Natural killer cell (primary cell): Measurements from ENCODE around the gene C2orf81. TPM values are rescaled to one million over a fixed set of nuclear protein-coding genes. Genes with fewer than 3 reads are reported as not detected.
A peak's percentile ranks its signal among the peaks of the same experiment; 100 is the strongest.
"Not testable (repeated sequence)": the region's sequence is repeated elsewhere in the genome, so short reads cannot be mapped to it uniquely, and the experiment has no call there.

Source experiments
- ATAC-seq, 3 donors: fragments of 150-1000 bp in 2 of 3; fragments of 200-7000 bp in 1 of 3; cut with Tn5 transposase; 1 replicate in 1 of 3; 2 replicates in 2 of 3; pipeline ENCODE4 v1.10.0; 2021; ENCODE audit warnings: mild to moderate bottlenecking in 2 of 3, moderate library complexity in 2 of 3
- DNase-seq, 2 donors: peaks; one replicate each; pipeline versions ENCODE4 v3.0.0 to v3.0.0-alpha.2; 2013 to 2021; ENCODE audit warnings: mixed read lengths in 1 of 2
- H3K27ac ChIP-seq: one replicate; pipeline ENCODE4 v1.5.1; 2013; ENCODE audit warnings: mild to moderate bottlenecking, low read length
- H3K27me3 ChIP-seq: one replicate; pipeline ENCODE4 v1.6.1; 2013; ENCODE audit warnings: low read length; ENCODE audit not compliant: control insufficient read depth, insufficient read depth
- H3K36me3 ChIP-seq: one replicate; pipeline ENCODE4 v1.6.1; 2013; ENCODE audit warnings: low read length; ENCODE audit not compliant: control insufficient read depth, insufficient read depth
- H3K4me1 ChIP-seq: one replicate; pipeline ENCODE4 v1.6.1; 2013; ENCODE audit warnings: low read length; ENCODE audit not compliant: control insufficient read depth, insufficient read depth
- H3K4me3 ChIP-seq: one replicate; pipeline ENCODE4 v1.5.1; 2013; ENCODE audit warnings: low read length
- H3K9me3 ChIP-seq: one replicate; pipeline ENCODE4 v1.6.1; 2013; ENCODE audit warnings: low read length; ENCODE audit not compliant: control insufficient read depth, insufficient read depth
- H3K27ac Mint-ChIP-seq, 2 donors: one replicate each; pipeline ENCODE4 v1.8.0; 2022; ENCODE audit warnings: mild to moderate bottlenecking in 2 of 2, mixed read lengths in 2 of 2, moderate library complexity in 1 of 2
- H3K27me3 Mint-ChIP-seq, 2 donors: one replicate each; pipeline ENCODE4 v1.8.0; 2022; ENCODE audit warnings: low read depth in 2 of 2, mixed read lengths in 2 of 2
- H3K36me3 Mint-ChIP-seq: one replicate; pipeline ENCODE4 v1.8.0; 2022; ENCODE audit warnings: mixed read lengths
- H3K4me1 Mint-ChIP-seq, 2 donors: one replicate each; pipeline ENCODE4 v1.8.0; 2022; ENCODE audit warnings: mixed read lengths in 2 of 2
- H3K4me3 Mint-ChIP-seq: one replicate; pipeline ENCODE4 v1.8.0; 2022; ENCODE audit warnings: mild to moderate bottlenecking, moderate library complexity, mixed read lengths
- H3K9me3 Mint-ChIP-seq, 2 donors: one replicate each; pipeline ENCODE4 v1.8.0; 2022; ENCODE audit warnings: mixed read lengths in 2 of 2
- WGBS: methylation state at CpG from one replicate; pipeline ENCODE4 v1.1.7; 2013; ENCODE audit warnings: missing lambda C conversion rate; ENCODE audit not compliant: insufficient coverage; 5-methylcytosine and 5-hydroxymethylcytosine counted together
- intact Hi-C: fragments of 100-400 bp; cut with micrococcal nuclease; formaldehyde crosslinking; loops from one replicate; pipeline ENCODE4 v1.14.2; 2022
- total RNA-seq, 4 donors: library from RNA; stranded (reverse); fragments of 120-200 nt in 1 of 4; gene quantifications; one replicate each; pipeline versions ENCODE4 v1.2.3 to v1.2.4, GENCODE V29; 2013 to 2022
- TF ChIP-seq, protein P1 (sequence below): fragments of 200-600 bp; IDR thresholded peaks from one replicate; pipeline ENCODE4 v1.8.0; 2022; ENCODE audit warnings: antibody characterized with exemption

Gene C2orf81
- total RNA-seq, 3 donors from 2014 or later (not counting 1 experiment from before 2014, with no cell fraction given): 1.7 to 3.2 (median 1.7) TPM

DNA sequence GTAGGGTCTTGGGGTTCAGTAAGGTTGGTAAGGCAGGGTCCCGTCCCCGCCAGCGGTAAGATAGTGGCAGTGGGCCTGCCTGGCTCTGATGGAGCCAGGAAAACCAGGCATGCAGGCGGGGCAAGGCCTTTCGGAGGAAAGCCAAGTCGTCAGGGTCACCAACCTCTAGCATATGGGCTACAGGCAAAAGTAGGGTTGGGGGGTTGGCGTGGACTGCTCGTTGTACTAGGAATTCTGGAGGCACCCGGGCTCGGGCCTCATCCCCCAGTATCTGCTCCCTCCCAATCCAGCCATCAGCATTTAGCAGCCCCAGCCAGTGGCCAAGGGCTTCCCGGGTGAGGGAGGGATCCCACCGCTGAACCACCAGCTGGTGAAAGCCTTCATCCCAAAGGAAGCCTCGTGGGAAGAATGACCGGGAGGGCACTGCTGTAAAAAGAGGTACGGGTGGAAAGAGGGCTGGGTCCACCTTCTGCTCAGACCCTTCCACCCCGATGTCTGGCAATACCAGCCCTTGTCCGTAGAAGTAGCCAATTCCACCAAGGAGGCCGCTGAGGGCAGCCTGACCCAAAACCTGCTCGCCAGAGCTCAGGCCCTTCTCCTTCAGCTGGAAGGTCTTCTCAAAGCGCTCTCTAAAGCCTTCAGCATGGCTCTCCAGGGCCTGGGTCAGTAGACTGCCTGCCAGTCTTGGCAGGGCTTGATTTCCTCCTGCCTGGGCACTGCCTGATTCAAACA, 40.8 kb upstream of the C2orf81 start:
- Mint-ChIP-seq H3K27ac (peak overlapping the region in 1 of 2 donors; percentile 63), H3K36me3 (no peaks in the 10 kb centered on the region), H3K27me3 (no peaks in the 10 kb centered on the region), H3K4me3 (peak overlapping the region; percentile 58), H3K9me3 (no peaks in the 10 kb centered on the region), H3K4me1 (peaks cover 37 to 53% of the 10 kb centered on the region in 2 donors)
- TF ChIP-seq, protein P1, sequence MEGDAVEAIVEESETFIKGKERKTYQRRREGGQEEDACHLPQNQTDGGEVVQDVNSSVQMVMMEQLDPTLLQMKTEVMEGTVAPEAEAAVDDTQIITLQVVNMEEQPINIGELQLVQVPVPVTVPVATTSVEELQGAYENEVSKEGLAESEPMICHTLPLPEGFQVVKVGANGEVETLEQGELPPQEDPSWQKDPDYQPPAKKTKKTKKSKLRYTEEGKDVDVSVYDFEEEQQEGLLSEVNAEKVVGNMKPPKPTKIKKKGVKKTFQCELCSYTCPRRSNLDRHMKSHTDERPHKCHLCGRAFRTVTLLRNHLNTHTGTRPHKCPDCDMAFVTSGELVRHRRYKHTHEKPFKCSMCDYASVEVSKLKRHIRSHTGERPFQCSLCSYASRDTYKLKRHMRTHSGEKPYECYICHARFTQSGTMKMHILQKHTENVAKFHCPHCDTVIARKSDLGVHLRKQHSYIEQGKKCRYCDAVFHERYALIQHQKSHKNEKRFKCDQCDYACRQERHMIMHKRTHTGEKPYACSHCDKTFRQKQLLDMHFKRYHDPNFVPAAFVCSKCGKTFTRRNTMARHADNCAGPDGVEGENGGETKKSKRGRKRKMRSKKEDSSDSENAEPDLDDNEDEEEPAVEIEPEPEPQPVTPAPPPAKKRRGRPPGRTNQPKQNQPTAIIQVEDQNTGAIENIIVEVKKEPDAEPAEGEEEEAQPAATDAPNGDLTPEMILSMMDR: no peak
- 96% methylated on average over 20 of the region's 20 CpGs for WGBS
- peaks cover 31% of the 10 kb centered on the region for H3K4me1 ChIP-seq
- H3K9me3 ChIP-seq: no peaks in the 10 kb centered on the region
- no peak overlapping the region for H3K4me3 ChIP-seq
- H3K36me3 ChIP-seq: peaks cover 10% of the 10 kb centered on the region
- H3K27ac ChIP-seq: no peak overlapping the region
- no peak for DNase-seq
- ATAC-seq: no peak
- H3K27me3 ChIP-seq: no peaks in the 10 kb centered on the region
- intact Hi-C loops: no loop called here

DNA sequence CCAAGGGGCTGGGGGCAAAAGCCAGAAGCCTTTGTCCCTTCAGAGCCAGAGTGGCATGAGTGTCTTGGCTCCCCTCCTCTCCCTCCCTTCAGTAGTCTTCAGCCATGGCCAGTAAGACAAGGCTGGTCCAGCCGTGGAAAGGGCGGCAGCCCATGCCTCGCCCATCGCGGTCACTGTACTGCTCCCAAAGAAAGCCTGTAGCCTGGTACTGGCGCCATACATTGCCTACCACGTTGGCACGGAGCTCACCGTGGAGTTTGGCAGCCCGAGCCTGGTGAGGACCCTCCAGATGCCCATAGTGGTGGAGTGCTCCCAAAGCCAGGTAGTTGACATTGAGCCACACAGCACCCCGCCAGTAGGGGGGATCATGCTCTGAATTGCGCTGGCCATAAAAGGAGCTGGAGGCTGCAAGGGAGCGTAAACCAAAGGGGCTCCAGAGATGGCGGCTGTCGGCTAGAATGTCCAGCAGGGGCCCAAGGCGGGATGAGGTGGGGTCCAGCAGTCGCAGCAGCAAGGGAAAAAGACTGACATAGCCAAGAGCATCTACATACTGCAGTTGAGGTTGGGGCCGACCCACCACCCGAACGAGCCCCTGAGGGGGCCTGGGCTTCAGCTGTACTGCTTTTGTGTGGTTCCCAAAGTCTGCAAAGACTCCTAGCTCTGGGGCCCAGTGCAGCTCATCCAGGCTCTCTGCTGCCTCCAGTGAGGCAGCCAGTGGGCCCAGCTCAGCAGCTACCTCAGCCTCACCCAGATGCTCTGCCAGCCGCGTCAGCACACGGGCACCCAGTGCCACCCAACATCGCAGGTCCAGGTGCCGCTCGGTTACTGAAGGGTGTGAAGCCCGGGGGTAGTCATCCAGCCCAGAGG, 40.0 kb upstream of the C2orf81 start:
- H3K36me3 Mint-ChIP-seq: no peaks in the 10 kb centered on the region
- peak overlapping the region in 1 of 2 donors; percentile 29 for H3K27ac Mint-ChIP-seq
- intact Hi-C loops: no loop called here
- ATAC-seq (no peak), DNase-seq (peak in 1 of 2 donors; percentile 29)
- no peaks in the 10 kb centered on the region for H3K9me3 Mint-ChIP-seq
- 95% methylated on average over 27 of the region's 27 CpGs for WGBS
- Histone ChIP-seq H3K4me3 (no peak overlapping the region), H3K27ac (no peak overlapping the region), H3K4me1 (peaks cover 39% of the 10 kb centered on the region), H3K27me3 (no peaks in the 10 kb centered on the region), H3K9me3 (no peaks in the 10 kb centered on the region), H3K36me3 (peaks cover 10% of the 10 kb centered on the region)
- no peak overlapping the region for H3K4me3 Mint-ChIP-seq
- H3K4me1 Mint-ChIP-seq: peaks cover 45 to 61% of the 10 kb centered on the region in 2 donors
- TF ChIP-seq, protein P1: no peak
- no peaks in the 10 kb centered on the region for H3K27me3 Mint-ChIP-seq

DNA sequence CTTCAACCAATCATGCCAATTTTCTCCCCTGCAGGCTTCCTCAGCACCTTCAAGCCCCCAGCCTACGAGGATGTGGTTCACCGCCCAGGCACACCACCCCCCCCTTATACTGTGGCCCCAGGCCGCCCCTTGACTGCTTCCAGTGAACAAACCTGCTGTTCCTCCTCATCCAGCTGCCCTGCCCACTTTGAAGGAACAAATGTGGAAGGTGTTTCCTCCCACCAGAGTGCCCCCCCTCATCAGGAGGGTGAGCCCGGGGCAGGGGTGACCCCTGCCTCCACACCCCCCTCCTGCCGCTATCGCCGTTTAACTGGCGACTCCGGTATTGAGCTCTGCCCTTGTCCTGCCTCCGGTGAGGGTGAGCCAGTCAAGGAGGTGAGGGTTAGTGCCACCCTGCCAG, 38.8 kb upstream of the C2orf81 start:
- WGBS: 93% methylated on average over 10 of the region's 10 CpGs
- DNase-seq, intact Hi-C loops, H3K9me3 Mint-ChIP-seq, H3K27ac ChIP-seq, H3K36me3 Mint-ChIP-seq, H3K27me3 ChIP-seq, ATAC-seq, H3K9me3 ChIP-seq, H3K27me3 Mint-ChIP-seq, H3K4me3 ChIP-seq: not testable (repeated sequence)
- H3K36me3 ChIP-seq: peaks cover 10% of the 10 kb centered on the region
- Mint-ChIP-seq H3K4me1 (peaks cover 48 to 68% of the 10 kb centered on the region in 2 donors), H3K4me3 (peak overlapping the region; percentile 98), H3K27ac (peak overlapping the region; percentile 98 to 99)
- peaks cover 44% of the 10 kb centered on the region for H3K4me1 ChIP-seq

DNA sequence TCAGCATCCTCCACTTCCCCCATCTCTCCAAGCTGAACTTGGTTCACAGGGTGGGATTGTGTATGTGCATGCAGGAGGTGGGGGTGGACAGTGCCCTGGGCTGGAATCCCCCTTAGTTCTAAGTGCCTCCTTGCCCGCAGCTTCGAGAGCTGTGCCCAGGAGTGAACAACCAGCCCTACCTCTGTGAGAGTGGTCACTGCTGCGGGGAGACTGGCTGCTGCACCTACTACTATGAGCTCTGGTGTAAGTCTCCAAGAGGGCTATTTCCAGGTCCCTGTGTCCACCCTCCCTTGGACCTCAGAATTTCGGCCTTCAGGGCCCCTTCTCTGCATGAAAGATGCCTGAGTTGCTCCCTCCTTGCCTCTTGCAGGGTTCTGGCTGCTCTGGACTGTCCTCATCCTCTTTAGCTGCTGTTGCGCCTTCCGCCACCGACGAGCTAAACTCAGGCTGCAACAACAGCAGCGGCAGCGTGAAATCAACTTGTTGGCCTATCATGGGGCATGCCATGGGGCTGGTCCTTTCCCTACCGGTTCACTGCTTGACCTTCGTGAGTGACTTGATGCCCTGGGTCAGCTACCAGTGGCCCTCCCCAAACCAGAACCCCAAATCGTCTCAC, 38.2 kb upstream of the C2orf81 start:
- H3K36me3 ChIP-seq: peaks cover 10% of the 10 kb centered on the region
- H3K36me3 Mint-ChIP-seq, H3K27me3 Mint-ChIP-seq, H3K4me3 ChIP-seq, H3K27ac ChIP-seq, ATAC-seq, H3K27me3 ChIP-seq, H3K9me3 ChIP-seq, H3K9me3 Mint-ChIP-seq: not testable (repeated sequence)
- intact Hi-C loops: loop anchor here (5.0 to 10.0 kb wide), 2 partner anchors 722 to 1225 kb away; partner anchors contain the start of genes CCT7, PRADC1 and TPRKB
- WGBS: 91% methylated on average over 13 of the region's 13 CpGs
- H3K4me3 Mint-ChIP-seq: peak overlapping the region; percentile 98
- H3K4me1 ChIP-seq: peaks cover 45% of the 10 kb centered on the region
- peak overlapping the region; percentile 98 to 99 for H3K27ac Mint-ChIP-seq
- peaks cover 54 to 71% of the 10 kb centered on the region in 2 donors for H3K4me1 Mint-ChIP-seq
- DNase-seq: peak in 1 of 2 donors; percentile 17
